GM12864 (cell line): ENCODE measurements around the gene BCL11B.

ENCODE experiments used
- DNase-seq: peaks from one replicate; pipeline ENCODE4 v3.0.0-alpha.2; 2011; ENCODE audit warnings: low read depth
- H3K4me3 ChIP-seq: 2 replicates; pipeline ENCODE4 v1.5.1; 2011; ENCODE audit warnings: mild to moderate bottlenecking, low read depth, low read length, control low read depth
- CTCF ChIP-seq: IDR thresholded peaks from 2 replicates; pipeline ENCODE4 v1.5.1; 2011; ENCODE audit warnings: low read depth, mild to moderate bottlenecking, moderate library complexity, low read length, control low read depth, inconsistent platforms; ENCODE audit errors: missing control alignments

BCL11B gene

GRCh38 chr14:99120526-99121318 lies 151.3 kb downstream of the BCL11B start:
- DNase-seq, result no peak
- no peak for TF ChIP-seq CTCF
- H3K4me3 ChIP-seq, result no peak overlapping the region

GRCh38 chr14:99119554-99120525 lies 152.2 kb downstream of the BCL11B start:
- TF ChIP-seq CTCF, result no peak

More at GRCh38 chr14:99119554-99120525, 152.2 kb downstream of the BCL11B start:
- H3K4me3 ChIP-seq, result no peak overlapping the region
- DNase-seq, result no peak
